Activated gamma-delta T cell treated with anti-CD3 and anti-CD28 coated beads, Interleukin-2, amount 50 U/mL, for 16 hours (primary cell): ENCODE measurements around the gene SRBD1.

Source experiments
- DNase-seq: peaks from one replicate; pipeline ENCODE4 v3.0.0-alpha.2; 2020; ENCODE audit warnings: low read depth

SRBD1 gene

DNA sequence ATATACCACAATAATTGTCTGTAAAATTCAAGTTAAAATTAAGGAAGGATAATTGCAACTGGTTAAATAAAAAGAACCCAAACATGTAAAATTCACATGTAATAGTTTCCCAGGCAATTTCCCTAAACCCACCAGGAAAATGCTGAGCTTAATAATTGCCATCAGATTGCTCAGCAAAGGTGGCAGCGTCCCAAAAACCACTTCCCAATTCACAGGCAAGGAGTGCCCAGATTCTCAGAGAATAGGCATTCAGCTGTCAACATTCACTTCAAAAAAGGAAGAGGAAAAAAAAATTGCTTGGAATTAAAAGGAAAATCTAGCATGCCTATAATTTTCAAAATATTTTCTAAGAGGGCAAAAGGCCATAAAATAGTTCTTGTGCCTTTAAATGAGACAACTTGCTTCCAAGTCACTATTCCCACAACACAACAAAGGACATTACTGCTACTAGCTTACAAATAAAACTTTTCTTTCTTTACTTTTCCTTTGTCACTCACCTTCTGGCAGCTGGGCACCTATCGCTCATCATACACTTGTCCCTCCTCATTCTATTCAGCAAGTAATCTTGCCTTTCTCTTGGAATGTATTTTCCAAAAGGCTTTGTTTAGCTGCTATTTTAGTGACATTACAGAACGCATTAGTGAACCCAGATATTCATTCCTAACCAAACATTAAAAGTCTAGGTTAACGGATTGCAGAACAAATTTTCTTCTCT lies 15.2 kb downstream of the SRBD1 start:
- no peak for DNase-seq

DNA sequence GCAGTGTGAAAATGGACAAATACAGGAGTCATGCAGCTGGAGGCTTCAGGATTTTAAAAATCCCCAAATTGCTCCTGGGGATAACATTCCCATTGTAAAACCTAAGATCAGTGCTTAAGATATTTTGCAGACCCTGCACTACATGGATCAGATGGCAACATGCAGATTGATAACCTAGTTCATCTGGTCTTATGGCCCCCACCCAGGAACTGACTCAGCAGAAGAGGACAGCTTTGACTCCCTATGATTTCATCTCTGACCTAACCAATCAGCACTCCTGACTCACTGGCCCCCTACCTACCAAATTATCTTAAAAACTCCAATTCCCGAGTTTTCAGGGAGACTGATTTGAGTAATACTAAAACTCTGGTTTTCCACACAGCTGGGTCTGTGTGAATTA lies 20.0 kb downstream of the SRBD1 start:
- DNase-seq, result no peak

DNA sequence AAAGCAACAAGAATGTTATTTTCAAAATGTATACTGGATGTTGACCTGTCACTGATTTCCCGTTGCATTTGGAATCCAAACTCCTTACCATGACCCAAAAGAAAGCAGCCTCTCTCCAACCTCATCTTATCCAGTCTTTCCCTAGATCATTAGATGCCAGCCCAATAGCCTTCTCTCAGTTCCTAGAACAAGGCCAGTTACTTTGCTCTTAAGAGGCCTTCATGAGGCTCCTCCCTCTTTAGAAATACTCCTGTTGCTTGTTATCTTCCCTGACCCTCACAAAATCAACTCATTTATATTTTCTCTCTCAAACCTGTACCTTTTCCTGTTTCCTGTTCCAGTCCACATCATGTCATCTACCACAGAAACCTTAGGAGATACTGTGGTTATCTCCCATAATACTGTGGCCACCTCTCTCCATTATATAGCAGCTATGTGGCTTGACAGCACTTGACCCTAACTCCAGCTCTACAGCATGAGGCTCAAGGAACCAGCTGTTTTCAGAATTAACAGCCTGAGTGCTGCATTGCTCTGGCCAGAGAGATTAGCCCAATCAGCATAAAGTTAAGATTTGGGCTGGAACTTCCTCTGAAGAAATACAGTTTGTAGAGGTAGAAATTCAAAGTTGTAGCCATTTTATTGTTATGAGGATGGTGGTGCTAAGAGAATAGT lies 22.8 kb downstream of the SRBD1 start:
- DNase-seq, result no peak

DNA sequence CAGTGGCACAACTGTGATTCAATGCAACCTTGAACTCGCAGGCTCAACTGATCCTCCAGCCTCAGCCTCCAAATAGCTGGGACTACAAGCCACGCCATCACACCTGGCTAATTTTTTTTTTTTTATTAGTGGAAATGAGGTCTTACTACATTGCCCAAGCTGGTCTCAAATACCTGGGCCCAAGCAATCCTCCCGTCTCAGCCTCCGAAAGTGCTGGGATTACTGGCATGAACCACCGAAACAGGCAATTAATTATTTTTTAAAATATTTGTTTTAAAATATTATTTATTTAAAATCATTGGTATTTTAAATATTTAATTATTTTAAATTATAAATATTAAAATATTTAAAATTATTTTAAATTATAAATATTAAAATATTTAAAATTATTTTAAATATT lies 24.5 kb downstream of the SRBD1 start:
- no peak for DNase-seq

DNA sequence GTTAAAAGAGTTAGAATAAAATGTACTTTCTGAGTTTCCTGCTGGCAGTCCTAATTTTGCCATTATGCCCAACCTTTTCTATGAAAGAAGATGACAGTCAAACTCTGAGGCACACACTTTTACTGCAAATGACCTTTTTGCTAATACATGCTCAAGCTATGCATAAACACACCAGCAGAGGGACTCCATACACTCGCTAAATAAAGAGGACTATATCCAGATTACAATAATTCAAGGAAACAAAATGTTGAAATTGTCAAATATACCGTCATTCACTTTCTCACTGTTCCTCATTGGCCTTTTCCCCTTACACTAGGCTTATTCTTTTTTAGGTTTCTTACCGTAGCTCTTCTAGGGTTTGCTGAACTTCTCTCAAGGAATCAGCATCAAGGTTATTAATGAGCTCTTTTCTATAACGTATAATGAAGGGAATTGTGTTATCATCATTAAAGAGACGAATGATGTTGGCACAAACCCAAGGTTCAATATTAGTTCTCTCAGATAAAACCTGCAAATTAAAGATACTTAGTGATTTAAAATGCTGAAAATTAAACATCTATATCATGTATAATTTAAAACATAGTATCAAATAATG lies 25.7 kb downstream of the SRBD1 start:
- no peak for DNase-seq

DNA sequence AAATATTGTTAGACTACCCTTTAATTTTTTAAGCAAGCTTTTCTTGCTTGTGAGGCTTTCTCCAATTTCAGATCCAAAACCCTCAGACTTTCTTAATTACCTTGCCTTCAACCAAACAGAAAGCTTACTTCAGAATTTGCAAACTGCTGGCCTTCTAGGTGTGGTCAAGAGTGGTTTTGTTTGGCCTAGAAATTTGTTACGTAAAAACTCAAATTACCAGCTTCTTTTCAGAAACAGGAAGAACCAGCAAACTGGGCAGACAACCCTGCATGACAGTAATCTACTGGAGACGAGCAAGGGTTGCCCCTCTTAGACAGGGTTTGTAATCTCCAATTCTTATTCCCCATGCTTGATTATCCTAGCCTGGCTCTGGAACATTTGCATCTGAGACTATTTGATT lies 27.1 kb downstream of the SRBD1 start:
- DNase-seq, result no peak

DNA sequence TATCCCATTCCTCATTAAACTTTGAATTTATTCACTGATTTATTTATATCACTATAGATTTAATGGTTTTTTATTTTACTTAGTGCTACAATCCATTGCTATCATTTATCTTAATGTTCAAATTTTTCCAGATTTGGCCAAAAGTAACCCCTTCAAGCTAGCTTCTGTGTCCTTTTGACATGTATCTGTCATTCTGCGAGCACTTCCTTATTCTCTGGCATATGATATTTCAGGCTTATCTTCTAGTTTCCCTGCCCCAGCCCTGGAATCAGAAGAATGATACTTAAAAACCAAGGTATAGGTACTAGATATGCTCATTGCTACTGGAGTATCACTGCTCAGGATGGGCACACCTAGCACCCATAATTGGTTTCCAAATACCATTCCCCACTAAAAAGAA lies 28.5 kb downstream of the SRBD1 start:
- no peak for DNase-seq

DNA sequence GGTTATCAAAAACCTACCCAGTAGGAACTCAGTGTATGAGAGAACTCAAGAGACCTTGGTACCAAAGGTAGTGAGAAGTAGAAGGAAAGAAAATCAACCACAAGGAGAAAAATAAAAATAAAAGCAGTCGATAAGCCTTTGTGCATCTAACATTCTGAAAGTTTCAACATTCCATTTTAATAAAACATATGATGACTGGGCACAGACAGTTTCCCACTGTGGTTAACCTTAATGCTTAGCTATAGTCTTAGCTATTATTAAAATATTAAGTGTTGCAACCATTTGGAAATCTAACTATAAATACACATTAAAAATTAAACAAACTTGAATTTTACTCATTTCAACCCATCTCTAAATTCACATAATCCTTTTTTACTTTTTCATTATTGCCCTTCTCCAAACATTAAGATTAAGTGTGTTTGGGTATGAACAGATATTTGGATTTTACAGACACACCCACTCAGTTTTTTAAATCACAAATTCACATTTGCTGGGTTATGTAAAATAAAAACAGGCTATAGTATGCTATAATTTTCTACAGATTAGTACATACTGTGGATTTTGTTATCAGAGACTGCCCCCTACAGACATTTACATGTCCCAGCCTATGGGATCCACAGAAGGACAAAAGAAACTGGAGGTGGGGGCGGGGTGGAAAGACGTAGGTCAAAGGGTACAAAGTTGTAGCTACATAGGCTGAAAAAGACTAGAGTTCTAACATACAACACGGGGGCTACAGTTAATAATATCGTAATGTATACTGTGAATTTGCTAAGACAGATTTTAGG lies 32.8 kb downstream of the SRBD1 start:
- DNase-seq, result no peak

DNA sequence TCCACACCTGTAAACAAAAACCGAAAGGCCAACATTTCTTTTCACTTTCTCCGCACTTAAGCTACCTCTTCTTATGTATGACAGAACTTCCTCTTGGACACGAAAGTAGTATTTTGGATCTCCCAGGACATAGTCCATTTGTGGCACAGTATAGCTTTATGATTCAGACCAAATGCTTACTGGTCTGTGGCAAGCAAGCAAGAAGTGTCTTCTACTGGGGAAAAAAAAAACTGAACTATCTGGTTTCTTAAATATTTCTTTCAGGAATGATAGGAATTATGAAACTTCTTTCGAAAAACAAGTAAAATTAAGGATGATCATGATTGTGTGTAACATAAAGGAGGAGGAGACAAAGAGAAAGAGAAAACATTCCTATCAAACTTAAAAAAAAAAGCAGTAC lies 33.6 kb downstream of the SRBD1 start:
- no peak for DNase-seq

DNA sequence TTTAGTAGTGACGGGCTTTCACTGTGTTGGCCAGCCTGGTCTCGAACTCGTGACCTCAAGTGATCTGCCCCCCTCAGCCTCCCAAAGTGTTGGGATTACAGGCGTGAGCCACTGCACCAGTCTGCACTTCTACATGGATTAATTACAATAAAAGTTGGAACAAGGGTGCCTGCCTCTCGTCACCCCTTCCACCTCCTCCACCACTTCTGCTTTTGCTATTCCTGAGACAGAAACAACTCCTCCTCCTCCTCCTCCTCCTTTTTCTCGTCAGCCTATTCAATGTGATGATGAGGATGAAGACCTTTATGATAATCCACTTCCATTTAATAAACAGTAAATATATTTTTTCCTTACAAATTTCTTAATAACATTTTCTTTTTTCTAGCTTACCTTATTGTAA lies 35.2 kb downstream of the SRBD1 start:
- DNase-seq, result no peak

DNA sequence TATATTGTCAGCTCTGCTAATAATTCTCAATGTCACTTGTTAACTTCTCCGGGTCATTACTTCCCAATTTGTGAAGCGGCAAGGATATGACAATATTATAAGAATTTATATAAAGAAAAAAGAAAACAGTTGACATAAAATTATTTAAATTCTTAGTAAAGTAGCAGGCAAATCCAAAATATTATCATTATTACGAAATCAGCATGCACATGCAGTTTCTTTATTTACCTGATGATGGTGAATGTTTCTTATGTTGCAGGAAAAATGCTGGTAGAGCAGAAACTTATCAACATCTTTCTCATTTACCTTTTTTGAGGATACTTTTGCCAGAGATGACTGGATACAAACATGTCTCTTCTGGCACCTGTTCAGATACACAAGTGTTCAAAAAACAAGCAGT lies 38.1 kb downstream of the SRBD1 start:
- DNase-seq, result no peak

DNA sequence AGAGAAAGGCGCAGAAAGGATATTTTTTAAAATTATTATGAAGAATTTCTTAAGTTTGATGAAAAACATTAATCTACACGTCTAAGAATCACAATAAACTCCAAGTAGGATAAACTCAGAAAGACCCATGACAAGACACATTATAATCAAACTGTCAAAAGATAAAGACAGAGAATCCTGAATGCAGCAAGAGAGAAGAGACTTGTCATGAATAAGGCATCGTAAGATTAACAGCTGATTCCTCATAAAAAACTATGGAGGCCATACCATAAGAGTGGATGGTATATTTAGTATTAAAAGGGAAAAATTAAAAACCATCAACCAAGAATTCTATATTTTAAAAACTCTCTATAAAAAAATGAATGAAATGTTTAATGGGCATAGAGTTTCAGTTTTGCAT lies 39.1 kb downstream of the SRBD1 start:
- no peak for DNase-seq

DNA sequence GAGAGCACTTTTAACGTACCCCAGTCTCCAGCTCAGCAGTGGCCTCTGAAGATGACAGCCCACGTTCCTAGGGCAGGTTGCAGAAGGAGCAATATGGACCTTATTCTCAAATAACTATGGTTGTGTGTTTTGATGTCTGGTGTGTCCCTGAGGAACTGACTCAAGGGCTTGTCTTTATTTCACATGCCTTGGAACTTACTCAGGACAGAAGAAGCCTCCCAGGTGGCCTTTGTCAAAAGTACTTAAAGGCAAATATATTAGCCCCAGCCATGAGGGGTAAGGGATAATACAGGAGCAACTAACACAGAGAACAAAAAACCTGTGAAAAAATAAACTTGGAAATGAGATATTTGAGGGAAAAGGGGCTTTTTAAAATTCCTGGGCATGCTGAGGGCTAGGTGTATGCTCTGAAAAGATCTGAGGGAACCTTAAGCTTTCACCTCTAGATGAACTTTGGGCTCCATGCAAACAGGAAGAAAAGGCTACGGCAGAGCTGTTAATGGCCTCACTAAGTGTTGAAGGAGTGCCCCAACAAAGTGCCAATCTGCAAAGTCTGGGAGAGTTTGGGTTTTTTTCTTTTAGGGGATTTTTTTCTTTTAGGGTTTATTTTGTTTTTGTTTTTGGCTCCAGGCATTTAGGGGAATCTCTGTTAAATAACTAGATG lies 40.3 kb downstream of the SRBD1 start:
- DNase-seq, result no peak

DNA sequence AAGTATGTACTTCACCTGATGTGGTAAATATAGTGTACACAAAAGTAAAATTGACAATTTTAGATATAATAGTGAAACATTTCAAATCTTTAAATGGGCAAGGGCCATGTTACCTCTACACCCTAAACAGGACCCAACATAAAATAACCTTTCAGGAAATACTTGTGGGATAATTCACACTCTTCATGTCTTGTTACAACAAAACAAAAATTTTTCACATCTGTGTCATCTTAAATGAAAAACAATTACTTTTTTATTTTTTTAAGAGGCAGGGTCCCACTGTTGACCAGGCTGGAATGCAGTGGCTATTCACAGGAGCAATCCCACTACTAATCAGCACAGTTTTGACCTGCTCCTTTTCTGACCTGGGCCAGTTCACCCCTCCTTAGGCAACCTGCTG lies 42.1 kb downstream of the SRBD1 start:
- no peak for DNase-seq

DNA sequence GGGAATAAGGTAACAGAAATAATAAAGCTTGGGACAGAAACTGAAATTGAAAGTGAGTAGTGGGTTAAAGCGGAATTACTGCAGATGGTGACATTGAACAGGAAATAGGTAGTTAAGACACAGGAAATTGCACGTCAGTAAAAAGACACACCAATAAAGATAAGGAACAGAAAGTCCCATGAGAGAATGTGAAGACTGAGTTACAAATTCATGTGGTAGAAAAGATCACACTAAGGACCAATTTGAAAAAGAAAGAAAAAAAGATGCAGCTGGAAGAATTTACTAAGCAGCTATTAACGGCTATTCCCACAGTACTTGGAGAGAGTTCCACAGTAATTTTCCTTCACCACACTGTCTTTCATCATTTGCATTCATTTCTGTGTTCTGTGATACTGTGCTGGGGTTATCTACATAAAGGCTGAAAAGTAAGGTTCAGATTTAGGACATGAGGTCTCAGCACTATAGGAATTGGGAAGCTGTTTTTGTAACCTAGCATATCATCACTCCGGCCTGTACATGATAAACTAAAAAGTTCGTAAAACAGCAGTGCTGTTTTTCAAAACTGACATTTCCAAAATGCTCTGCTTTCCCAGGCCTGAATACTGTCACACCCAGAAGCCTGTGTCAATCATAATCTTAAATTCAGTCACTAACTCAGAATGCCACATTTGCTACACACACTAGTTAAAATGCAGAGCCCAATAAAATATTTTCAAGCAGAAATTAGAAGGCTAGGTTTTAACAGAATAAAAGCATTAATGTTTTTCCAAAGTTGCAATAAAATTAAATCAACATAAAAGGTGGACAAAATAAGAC lies 42.9 kb downstream of the SRBD1 start:
- DNase-seq, result no peak

DNA sequence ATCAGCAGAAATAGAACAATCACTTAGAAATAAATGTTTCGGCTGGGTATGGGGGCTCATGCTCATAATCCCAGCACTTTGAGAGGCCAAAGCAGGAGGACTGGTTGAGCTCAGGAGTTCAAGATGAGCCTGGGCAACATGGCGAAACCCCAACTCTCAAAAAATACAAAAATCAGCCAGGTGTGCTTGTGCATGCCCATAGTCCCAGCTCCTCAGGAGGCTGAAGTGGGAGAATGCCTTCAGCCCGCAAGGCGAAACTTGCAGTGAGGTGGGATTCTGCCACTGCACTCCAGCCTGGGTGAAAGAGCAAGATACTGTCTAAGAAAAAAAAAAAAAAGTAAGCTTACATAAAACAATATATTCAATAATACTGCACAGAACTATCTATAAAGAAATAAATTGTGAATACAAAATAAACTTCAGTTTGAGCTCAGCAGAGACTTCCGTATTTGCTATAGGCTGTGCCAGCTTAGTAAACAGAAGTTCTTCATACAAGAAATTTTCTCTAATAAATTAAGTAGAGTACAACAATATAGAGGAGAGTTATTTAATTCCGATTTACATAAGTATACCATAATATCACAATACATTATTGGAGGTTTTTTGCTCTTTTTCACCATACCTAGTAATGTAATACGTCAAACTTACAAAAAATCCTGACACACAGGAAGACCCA lies 43.6 kb downstream of the SRBD1 start:
- DNase-seq, result no peak

DNA sequence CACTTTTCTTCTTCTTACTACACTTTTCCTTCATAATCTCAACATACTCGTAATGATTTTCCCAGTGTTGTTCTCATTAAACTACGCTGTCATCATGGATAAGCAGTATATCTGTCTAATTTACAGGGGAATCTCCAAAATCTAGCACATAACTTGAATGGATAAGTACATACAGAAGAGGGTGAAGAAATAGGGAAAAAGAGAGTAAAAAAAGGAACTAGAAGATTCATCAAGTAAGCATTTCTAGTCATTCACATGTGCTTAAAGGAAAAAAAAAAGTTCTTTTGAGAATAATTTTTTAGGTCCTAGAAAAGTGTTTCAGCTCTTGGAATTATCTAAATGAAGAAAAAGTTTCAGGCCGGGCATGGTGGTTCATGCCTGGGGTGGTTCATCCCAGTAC lies 51.6 kb downstream of the SRBD1 start:
- DNase-seq, result no peak

DNA sequence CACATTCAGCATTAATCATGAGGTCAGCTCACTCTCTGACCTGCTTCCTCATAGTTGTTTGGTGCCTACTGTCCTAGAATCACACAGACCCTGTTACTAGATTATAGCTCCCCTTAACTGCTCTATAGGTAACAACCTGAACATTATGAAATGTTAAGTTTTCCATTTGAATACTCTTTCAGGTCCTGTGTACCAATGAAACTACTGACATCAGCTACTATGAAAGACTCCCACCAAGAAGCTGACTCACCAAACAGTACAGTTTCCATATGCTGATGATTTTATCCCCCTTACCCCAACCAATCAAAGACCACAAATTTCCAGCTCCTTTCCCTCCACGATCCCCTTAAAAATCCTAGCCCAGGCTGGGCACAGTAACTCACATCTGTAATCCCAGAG lies 56.3 kb downstream of the SRBD1 start:
- no peak for DNase-seq

DNA sequence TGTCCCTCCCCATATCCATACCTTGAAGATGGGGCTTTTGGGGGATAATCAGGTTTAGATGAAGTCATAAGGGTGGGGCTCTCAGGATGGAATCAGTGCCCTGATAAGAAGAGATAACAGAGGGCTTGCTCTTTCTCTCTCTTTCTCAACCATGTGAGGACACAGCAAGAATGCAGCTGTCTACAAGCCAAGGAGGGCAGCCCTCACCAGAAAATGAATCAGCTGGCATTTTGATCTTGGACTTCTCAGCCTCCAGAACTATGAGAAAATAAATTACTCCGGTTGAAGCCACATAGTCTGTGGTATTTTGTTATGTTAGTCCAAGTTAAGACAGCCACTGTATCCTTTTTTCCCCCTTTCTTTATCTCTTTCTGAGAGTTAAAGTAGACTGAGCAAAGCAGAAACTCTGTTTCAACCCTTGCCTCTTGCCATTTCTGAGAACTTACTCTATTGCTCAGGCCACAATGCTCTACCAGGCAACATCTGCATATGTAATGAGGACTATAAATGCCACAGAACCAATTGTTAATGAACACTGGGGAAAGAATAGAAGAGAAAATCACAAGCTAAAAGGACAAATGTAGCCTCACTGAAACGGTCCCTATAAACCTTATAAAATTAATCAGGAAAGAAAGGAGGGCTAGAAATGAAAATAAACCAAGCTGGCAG lies 56.9 kb downstream of the SRBD1 start:
- no peak for DNase-seq

DNA sequence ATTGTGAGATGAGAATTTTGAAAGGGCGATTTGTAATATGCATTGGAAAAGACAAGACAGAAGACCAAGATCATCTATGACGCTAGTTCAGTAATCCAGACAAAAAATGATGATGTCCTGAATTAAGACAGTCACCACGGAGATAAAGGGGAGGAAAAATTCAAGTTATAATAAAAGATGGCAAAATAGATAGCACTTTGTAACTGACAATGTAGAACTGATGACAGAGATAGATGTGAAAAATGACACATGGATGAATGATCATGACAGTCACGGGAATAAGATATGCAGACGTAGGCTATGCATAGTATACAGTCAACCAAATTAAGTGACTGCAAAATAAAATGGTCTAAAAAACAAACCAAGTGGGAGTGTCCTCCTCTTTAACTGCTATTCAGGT lies 59.2 kb downstream of the SRBD1 start:
- no peak for DNase-seq
